Measurements from ENCODE around the gene PRKCE. TPM values are rescaled to one million over a fixed set of nuclear protein-coding genes. Genes with fewer than 3 reads are reported as not detected.
A peak's percentile ranks its signal among the peaks of the same experiment; 100 is the strongest.

Gene PRKCE
- total RNA-seq, 1 donor from 2014 or later, result 2.4 TPM

DNA sequence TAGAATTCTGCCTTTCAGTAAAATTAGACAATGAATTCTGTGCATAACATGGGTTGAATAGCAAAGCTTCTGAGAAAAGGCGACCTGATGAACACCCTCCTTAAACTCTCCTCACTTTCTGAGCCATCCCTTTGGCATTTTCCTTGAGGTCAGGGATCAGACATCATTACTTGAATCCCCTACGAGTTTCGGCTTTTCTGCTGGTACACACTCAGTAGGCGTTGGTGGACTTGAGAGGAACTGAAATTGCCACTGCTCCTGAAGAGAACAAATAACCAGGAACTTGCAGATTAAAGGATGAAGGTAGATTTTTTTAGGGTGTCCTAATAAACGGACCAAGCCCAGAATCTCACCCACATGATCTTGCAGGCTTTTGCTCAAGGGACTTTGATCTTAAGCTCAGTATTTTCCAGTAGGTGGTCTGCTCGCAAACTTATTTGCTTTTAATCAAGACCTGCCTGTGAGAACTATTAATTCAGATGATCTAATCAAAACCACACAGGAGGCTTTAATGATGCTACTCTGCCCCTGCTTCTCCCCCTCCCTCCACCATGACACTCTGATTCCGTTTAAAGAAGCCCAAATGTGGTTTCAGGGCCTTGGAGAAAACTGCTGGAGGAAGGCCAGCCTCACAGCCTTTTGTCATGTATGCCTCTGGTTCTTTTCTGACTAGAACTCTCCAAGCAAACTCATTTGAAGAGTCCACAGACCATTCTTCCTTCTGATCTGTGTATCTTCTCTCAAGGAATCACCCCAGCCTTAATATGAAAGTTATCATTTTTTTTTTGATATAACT lies 124.9 kb downstream of the PRKCE start:
- DNase-seq (ENCODE audit: low read depth), result peak; percentile 13

GRCh38 chr2:45777996-45778719 lies 126.7 kb downstream of the PRKCE start:
- peak; percentile 15 for DNase-seq (ENCODE audit: low read depth)

- peak; percentile 62 for DNase-seq (ENCODE audit: low read depth)
These were observed 127.3 kb downstream of the PRKCE start for GRCh38 chr2:45778720-45779171.

- DNase-seq (ENCODE audit: low read depth), result no peak
These were observed 129.3 kb downstream of the PRKCE start for GRCh38 chr2:45780541-45781463.

DNA sequence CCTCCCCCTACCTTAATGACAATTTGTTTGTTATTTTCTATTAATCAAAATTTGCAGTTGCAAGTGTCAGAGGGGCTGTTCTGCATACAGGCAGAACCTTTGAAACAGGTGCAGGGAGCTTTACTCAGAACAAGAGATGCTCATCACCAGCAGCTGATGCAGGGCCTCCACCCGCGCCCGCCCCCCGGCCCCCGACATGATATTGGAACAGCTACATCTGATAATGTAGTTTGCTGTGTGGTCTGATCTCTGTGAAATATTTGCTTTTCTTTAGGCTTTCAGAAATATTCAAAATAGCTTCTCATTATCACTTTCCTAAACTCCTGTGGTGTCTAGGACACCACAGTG lies 130.0 kb downstream of the PRKCE start:
- DNase-seq (ENCODE audit: low read depth), result no peak

DNA sequence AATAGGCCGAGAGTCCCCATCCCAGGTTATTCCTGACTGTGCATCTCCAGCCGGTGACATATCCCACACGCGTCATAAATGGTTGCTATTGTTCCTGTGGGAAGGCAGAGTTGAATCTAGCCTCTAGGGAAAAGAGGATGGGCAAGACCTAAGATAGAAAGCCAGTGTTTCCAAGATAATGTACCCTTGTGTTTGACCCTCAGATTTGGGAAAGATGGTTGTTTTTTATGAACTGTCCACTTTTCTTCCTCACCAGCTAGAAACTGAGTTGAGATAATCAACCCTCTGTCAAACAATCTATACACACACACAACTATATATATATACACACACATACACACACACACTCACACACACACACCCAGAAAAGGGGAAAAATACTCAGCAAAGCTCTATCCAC lies 131.0 kb downstream of the PRKCE start:
- DNase-seq (ENCODE audit: low read depth), result no peak

DNA sequence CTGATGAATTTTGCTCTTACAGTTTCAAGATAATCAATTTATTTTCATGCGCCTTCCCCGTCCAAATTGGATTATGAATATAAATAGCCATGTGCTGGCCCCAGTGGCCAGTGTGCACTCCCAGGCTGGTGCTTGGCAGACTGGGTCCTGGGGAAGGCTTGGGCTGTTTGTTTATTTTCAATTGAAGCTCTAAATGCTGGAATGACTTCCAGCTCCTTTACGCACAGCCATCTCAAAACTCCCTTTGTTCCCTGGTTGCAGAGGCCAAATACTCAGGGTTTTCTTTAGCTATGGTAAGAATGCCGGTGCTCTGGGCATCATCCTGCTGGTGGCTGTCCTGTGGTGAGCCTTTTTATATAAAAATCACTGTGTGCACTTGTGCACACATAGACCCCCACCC lies 131.5 kb downstream of the PRKCE start:
- DNase-seq (ENCODE audit: low read depth), result no peak

DNA sequence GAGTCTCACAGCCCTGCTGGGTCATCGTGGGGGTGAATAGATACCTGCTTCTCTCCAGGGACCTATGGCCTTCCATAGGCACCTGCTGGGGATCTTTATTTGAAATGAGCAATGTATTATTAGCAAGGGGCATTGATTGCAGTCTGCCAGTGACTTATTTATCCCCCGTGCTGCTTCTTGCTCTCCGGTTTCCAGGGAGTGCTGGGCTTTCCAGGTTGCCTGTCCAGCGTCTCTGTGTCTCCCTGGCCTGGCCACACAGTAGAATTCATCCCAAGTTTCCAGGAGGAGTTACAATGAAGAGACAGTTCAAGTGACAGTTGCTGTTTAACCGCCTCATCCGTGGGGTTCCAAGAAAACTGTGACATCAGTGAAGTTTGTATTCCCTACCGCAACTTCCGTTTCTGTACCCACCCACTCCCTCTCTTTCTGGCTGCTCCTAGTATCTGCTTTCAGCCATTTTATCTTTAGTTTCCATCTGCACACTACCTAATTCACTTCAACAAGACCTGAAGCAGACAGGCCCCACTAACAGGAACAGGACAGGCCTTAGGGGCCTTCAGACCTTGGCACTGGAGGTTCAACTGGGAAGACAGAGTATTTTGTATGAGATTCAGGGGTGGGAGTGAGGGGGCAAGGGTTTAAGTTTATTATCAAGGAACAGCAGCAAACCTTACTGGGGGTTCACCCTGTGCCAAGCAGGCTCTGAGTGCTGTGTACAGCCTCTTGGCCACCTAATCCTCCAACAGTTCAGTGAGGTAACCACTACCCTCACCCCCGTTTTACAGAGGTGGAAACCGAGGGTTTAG lies 134.8 kb downstream of the PRKCE start:
- no peak for DNase-seq (ENCODE audit: low read depth)

DNA sequence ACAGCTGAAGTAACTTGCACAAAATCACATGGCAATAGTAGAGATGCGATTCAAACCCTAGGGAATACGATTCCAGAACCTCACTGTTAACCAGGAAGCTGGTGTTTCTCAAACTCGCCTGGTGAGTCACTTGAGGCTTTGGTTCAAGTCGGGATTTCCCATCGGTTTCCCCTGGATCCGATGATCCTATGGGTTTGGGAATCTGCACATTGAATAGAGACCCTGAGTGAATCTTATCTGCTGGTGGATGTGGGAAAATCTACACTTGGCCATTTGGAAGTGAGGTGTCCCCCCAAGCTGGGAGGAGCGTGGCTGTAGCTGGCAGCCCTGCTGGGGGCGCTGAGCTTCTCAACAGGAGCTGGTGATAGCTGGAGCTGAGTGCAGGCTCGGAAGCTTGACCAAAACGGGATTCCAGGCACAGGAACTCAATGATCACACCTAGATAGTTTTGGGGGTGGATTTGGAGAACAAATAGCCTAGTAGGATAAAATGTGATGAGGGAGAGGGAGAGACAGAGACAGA lies 135.4 kb downstream of the PRKCE start:
- no peak for DNase-seq (ENCODE audit: low read depth)

GRCh38 chr2:45788401-45788800 lies 136.9 kb downstream of the PRKCE start:
- DNase-seq (ENCODE audit: low read depth), result no peak

- no peak for DNase-seq (ENCODE audit: low read depth)
These were observed 137.8 kb downstream of the PRKCE start for GRCh38 chr2:45789317-45789716.

- DNase-seq (ENCODE audit: low read depth), result no peak
These were observed 138.7 kb downstream of the PRKCE start for GRCh38 chr2:45789961-45790723.

DNA sequence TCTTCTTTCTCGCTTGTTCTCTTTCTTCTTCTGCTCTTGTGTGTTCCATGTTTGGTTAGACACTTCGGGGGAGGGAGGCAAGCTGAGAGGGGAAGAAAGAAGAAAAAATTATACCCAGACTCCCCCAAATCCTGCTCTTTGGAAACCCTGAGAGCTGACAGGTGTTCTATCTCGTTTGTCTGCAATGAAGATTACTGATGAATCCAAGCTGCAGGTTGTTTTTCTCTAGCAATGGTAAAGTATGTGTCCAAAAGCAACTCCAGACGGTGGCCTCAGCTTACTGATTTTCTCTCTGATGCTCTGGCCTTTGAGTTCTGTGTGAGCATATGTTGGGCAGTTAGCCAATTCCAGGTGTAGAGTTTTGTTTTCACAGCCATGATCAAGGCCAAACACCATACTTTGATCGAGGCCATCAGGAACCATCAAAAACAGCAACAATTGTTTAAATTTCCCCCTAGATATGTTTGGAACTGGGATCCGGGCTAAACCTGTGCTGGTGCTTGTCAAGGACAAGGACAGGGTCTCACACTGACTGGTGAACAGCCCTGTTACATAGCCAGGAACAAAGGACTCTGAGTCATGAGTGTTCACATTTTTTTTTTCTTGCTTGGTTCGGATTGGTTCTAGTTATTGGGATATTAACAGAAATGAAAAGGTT lies 142.0 kb downstream of the PRKCE start:
- no peak for DNase-seq (ENCODE audit: low read depth)

DNA sequence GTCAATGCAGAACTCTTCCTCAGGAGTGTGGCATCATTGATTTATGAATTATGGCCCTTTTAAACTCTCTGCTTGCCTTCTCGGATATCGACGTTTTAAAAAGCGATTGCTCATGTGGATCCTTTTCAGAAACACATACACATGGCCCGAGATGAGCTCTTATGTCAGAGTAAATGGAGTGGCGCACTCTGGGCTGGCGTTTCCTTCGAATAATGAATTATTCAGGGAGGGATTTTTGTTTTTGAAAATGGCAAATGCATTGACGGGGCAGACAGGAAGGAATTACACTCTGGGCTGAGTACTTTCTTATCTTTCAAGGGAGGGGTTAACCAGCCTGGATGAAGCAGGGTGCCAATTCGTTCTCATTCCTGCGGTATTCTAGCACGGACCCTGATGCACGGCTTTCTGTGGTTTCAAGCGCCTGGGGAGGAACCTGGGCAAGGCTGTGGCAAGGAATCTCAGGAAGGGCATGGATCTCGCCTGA lies 142.7 kb downstream of the PRKCE start:
- no peak for DNase-seq (ENCODE audit: low read depth)

DNA sequence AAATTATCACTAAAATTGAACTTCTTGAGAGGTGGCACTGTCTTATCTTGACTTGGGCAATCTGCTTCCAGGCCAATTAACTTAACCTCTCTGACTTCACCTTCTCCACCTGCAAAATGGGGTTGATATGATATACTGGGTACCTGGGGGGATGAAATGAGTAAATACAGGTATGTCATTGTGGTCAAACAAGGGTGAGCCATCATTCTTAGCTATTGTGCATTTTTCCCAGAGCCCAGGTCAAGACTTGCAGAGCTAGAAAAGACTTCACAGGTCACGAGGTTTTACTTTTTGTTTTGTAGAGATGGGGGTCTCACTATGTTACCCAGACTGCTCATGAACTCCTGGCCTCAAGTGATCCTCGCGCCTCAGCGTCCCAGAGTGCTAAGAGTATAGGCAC lies 145.0 kb downstream of the PRKCE start:
- DNase-seq (ENCODE audit: low read depth), result no peak

- no peak for DNase-seq (ENCODE audit: low read depth)
These were observed 146.2 kb downstream of the PRKCE start for GRCh38 chr2:45797451-45798230.

DNA sequence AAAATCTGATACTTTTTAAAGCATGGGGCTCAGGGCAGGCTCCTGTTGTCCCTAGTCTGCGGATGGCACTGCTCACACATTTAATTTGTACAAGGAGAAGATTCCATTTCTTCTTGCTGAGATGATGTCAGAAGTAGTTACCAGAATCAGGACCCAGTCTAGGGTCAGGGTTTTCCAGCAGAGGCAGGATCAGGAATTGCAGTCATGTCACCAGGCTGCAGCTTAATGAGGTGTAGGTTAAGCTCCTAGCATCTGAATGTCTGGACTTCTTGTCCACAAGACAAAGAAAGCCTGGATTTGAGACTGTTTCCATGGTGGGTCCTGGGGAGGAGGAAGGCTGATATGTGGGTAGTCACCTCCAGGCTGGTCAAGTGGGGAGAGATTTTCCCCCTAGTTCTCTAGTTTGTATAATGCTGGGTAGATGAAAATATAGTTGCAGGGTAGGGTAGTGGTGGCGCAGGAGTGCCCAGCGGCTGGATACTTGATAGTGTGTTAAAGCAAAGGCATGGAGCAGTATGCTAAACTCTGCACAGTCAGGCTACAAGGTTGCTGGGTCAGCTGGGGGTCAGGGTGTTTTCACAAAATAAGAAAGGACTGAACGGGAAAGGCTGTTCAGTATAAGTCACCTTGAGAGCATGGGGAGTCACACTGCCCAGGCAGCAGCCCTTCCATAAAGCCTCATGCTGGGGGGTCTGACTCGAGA lies 148.4 kb downstream of the PRKCE start:
- DNase-seq (ENCODE audit: low read depth), result no peak
